ENCODE data around the gene GRAMD4.
"Not testable (repeated sequence)": the region's sequence is repeated elsewhere in the genome, so short reads cannot be mapped to it uniquely, and the experiment has no call there.

- TF ChIP-seq CTCF (conservative IDR thresholded peaks at IDR 0.05); EZH2 (IDR thresholded peaks at IDR 0.05; ENCODE audit: low read depth): not testable (repeated sequence)
Observed at GRCh38 chr22:46642840-46643480, 22.8 kb downstream of the GRAMD4 start.
